Mesodermal cell (in vitro differentiated cells): ENCODE data around the gene FIZ1.

ENCODE experiments used
- H3K27ac ChIP-seq: 2 replicates; pipeline ENCODE4 v1.7.0; 2013; ENCODE audit warnings: mild to moderate bottlenecking, low read depth, low read length, moderate library complexity; ENCODE audit not compliant: severe bottlenecking
- H3K36me3 ChIP-seq: 2 replicates; pipeline ENCODE4 v1.7.1; 2013; ENCODE audit warnings: mild to moderate bottlenecking, low read length, moderate library complexity; ENCODE audit not compliant: control insufficient read depth, insufficient read depth
- H3K4me1 ChIP-seq: one replicate; pipeline ENCODE4 v1.7.1; 2013; ENCODE audit warnings: mild to moderate bottlenecking, low read length; ENCODE audit not compliant: insufficient read depth, control insufficient read depth, poor library complexity, severe bottlenecking
- H3K4me3 ChIP-seq: 2 replicates; pipeline ENCODE4 v1.7.0; 2013; ENCODE audit warnings: low read length, control low read depth, mild to moderate bottlenecking; ENCODE audit not compliant: insufficient read depth, poor library complexity, severe bottlenecking; ENCODE audit errors: extremely low read depth
- H3K9me3 ChIP-seq: 2 replicates; pipeline ENCODE4 v1.7.1; 2013; ENCODE audit warnings: mild to moderate bottlenecking, low read length, moderate library complexity; ENCODE audit not compliant: control insufficient read depth
- WGBS, 2 experiments: methylation state at CpG; one replicate each; pipeline ENCODE4 v1.1.5; 2013; ENCODE audit warnings: missing lambda C conversion rate in 2 of 2; ENCODE audit not compliant: insufficient coverage in 2 of 2; 5-methylcytosine and 5-hydroxymethylcytosine counted together

Gene FIZ1

DNA sequence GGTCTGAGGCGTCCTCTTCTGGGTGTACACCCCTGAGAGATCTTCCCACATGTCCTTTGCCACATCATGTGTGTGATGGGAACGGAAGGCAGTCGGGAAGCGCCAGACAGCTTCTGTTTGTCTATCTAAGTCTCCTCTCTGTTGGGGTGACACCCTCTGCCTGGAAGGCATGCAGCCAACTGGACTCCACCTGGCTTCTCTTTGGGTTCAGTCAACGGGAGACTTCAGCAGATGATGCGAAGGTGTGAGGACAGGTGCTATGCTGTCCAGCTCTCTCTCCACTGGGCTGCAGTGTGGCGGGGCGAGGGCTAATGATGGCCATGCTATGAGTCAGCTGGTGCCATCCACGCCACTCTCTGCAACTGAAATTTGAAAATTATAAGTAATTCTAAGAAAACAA, 39.6 kb downstream of the FIZ1 start:
- 94% methylated on average over 6 to 7 of the region's 9 CpGs for WGBS, 2 experiments

DNA sequence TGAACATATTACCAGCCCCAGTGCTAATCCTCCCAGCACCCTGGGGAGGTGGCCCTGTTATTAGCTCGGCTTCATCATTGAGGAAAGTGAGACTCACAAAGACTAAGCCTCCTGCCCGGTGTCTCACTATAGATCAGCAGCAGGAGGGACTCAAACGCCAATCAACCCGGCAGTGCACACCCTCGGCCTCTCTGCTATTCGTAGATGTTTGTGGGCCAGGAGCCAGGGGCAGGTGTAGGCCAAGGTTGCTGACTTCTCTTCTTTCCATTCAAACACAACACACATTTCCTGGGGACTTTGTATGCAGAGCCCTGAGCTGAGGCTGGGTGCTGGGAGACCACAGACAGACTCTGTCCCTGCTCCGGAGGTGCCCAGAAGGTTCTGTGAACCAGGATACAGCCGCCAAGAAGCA, 44.6 kb downstream of the FIZ1 start:
- Histone ChIP-seq H3K27ac (no peak overlapping the region), H3K36me3 (no peaks in the 10 kb centered on the region), H3K9me3 (no peaks in the 10 kb centered on the region), H3K4me3 (no peak overlapping the region), H3K4me1 (peaks cover 11% of the 10 kb centered on the region)
- 76 to 86% methylated on average over 4 to 8 of the region's 8 CpGs for WGBS, 2 experiments

More for the DNA sequence above, 39.6 kb downstream of the FIZ1 start:
- Histone ChIP-seq H3K4me3 (no peak overlapping the region), H3K4me1 (no peaks in the 10 kb centered on the region), H3K9me3 (peaks cover 5% of the 10 kb centered on the region), H3K36me3 (no peaks in the 10 kb centered on the region), H3K27ac (no peak overlapping the region)

DNA sequence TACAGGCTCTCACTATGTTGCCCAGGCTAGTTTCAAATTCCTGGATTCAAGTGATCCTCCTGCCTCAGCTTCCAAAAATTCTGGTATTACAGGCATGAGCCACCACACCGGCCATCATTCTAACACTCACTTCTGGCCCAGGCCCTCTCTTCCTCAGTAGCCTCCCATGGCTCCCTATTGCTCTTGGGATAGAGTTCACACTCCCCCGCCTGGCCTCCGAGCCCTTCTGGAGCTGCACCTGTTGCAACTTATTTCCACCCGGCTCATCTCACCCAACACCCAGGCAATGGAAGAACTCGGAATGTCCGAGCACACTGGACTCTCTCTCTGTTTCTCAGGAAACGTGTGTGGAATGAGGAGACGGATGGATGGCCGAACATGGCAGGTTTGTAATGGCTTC, 45.0 kb downstream of the FIZ1 start:
- H3K36me3 ChIP-seq = no peaks in the 10 kb centered on the region
- peaks cover 11% of the 10 kb centered on the region for H3K4me1 ChIP-seq
- no peaks in the 10 kb centered on the region for H3K9me3 ChIP-seq
- H3K4me3 ChIP-seq = no peak overlapping the region
- WGBS, 2 experiments = 93 to 97% methylated on average over 3 to 7 of the region's 9 CpGs
- no peak overlapping the region for H3K27ac ChIP-seq

DNA sequence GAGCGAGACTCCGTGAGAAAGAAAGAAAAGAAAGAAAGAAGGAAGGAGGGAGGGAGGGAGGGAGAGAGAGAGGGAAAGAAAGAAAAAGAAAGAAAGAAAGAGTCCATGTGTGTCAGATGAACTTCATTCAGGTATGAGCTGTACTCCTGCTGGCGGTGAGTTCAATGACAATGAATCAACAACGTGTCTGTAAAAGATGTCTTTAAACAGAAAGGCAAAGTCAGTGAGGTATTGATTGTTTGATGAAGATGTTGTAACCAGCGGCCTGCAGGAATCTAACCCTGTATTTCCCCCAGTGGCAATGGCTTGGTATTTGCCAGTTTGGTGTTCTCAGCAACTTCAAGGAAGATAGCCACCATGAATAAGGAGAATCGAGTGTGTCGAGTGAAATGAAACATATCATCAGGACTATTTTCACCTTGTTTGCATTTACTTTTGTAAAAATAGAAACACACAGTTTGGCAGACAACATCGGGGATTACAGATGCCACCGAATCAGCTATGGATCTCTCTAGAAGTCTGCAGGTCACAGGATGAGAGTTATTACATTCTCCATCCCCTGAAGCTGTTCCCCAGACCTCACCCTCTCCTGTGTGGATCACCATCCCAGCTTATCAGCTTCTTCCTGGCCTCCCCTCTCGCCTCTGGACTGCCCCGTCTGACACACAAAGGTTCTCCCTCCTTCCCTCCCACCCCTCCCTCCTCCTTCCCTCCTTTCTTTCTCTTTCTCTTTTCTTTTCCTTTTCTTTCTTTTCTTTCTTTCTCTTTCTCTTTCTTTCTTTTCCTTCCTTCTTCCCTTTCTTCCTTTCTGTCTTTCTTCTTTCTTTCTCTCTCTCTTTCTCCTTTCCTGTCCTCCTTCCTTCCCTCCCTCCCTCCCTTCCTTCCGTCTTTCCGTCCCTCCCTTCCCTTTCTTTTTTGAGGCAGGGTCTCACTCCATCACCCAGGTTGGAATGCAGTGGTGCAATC, 45.8 kb downstream of the FIZ1 start:
- Histone ChIP-seq H3K36me3 (no peaks in the 10 kb centered on the region), H3K9me3 (no peaks in the 10 kb centered on the region), H3K27ac (no peak overlapping the region), H3K4me1 (peaks cover 11% of the 10 kb centered on the region), H3K4me3 (no peak overlapping the region)
- 55 to 58% methylated on average over 10 to 12 of the region's 13 CpGs for WGBS, 2 experiments

DNA sequence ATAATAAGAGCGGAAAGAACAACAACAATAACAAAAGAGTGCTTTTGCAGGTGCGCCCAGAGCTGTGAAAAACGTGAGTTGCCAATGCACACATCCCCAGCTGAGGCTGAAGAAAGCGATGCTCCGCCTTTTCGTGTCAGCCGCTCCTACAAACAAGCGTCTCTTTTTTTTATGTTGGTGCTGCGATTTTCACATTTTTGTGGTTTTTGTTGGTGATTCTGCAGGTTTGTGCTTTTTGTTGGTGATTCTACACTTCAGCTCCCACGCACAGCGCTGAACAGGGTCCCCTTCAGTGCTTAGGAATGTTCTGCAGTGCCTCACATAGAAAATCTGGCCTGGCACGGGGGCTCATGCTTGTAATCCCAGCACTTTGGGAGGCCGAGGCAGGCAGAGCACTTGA, 46.7 kb downstream of the FIZ1 start:
- no peak overlapping the region for H3K27ac ChIP-seq
- WGBS, 2 experiments = 37 to 49% methylated on average over 5 to 8 of the region's 13 CpGs
- peaks cover 11% of the 10 kb centered on the region for H3K4me1 ChIP-seq
- no peaks in the 10 kb centered on the region for H3K9me3 ChIP-seq
- no peaks in the 10 kb centered on the region for H3K36me3 ChIP-seq
- H3K4me3 ChIP-seq = no peak overlapping the region

DNA sequence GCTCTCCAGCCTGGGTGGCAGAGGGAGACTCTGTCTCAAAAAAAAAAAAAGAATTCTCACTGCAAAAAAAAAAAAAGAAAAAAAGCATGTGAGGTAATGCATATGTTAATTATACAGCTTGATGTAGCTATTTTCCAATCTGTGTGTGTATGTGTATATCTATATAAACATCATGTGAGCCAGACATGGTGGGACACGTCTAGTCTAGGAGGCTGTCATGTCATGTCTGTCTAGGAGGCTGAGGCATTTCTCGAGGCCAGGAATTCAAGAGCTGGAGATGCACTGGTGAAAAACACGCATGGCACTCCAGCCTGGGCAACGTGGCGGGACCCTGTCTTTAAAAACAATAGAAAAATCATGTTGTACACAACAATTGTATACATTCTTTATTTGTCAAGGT, 47.1 kb downstream of the FIZ1 start:
- 67 to 83% methylated on average over 2 of the region's 5 CpGs for WGBS, 2 experiments
- Histone ChIP-seq H3K36me3 (no peaks in the 10 kb centered on the region), H3K4me1 (peaks cover 14% of the 10 kb centered on the region), H3K4me3 (no peak overlapping the region), H3K9me3 (no peaks in the 10 kb centered on the region), H3K27ac (no peak overlapping the region)

DNA sequence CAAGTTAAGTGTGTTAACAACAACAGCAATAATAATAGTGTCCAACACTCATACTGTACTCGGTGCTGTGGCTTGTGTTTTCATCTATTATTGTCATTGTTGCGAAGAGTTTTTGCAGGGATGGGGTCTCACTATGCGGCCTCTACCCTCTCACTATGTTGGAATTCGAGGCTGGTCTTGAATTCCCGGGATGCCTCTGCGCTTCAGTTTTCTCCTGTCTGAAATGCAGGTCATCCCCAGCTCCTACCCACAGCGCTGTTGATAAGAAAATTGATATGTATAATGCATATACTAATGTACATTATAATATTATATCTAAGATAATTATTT, 49.0 kb downstream of the FIZ1 start:
- Histone ChIP-seq H3K4me1 (peaks cover 31% of the 10 kb centered on the region), H3K4me3 (peak overlapping the region; percentile 23), H3K27ac (peak overlapping the region; percentile 79), H3K36me3 (no peaks in the 10 kb centered on the region), H3K9me3 (no peaks in the 10 kb centered on the region)
- WGBS, 2 experiments = 6% methylated on average over 3 of the region's 7 CpGs; no CpG with 5 or more reads in 1 of the 2 experiments

DNA sequence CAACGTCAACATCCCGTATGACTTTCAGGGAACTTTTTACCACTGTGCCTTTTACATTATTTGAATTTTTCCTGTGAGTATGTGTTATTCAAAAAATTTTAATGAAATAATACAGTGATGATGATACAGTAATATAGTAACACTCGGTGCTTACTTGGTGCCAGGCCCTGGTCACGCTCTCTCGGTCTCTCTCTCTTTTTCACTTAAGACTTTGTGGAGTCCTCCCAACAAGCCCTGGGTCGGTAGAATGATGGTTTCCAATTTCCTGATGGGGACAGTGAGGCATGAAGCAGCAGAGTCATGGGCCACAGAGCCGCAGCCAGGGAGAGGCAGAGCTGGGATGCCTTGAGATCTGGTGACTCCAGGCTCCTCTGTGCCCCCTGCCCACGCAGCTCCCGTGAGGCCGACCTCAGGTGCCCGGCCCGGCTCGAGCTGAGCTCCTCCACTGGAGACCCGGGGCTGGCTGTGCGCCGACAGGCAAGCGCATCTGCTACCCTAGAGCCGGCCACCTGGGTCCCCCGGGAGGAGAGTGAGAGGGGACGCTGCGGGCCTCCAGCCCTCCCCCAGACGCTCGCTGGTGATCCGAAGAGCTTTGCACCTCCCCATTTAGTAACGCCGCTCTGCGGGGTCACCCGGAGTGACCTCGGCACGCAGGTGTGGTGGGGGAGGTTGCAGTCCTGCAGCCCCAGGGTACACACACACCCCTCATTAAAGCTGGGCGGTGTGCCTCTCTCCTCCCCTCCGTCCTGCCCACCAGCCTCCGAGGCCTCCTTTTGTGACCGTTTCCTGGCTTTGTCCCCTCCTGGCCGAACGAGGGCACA, 49.6 kb downstream of the FIZ1 start:
- Histone ChIP-seq H3K4me1 (peaks cover 32% of the 10 kb centered on the region), H3K4me3 (peak overlapping the region; percentile 23), H3K9me3 (no peaks in the 10 kb centered on the region), H3K36me3 (no peaks in the 10 kb centered on the region), H3K27ac (peak overlapping the region; percentile 79)
- 4 to 14% methylated on average over 16 to 19 of the region's 36 CpGs for WGBS, 2 experiments

DNA sequence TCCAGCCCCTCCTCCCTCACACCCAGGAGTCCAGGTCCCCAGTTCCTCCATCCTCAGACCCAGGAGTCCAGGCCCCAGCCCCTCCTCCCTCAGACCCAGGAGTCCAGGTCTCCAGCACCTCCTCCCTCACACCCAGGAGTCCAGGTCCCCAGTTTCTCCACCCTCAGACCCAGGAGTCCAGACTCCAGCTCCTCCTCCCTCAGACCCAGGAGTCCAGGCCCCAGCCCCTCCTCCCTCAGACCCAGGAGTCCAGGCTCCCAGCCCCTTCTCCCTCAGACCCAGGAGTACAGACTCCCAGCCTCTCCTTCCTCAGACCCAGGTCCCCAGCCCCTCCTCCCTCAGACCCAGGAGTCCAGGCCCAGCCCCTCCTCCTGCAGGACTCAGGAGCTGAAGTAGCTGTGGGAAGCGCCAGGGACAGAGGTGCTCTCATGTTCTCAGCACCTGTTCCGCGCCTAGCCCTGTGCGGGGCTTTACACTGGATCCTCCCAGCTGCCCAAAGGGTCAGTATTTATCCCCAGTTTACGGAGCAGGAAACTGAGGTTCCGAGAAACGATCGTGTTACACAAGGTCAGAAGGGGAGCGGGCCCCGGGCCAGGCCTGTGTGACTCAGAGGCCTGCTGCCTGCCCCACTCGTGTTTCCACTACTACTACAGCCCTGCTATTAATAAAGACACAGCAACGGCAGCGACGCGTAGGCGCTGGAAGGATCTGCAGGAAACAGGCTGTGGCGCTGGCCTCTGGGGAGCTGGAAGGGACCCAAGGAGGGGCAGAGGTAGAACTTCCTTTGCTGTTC, 52.3 kb downstream of the FIZ1 start:
- H3K9me3 ChIP-seq = no peaks in the 10 kb centered on the region
- no peak overlapping the region for H3K4me3 ChIP-seq
- WGBS, 2 experiments = 79 to 88% methylated on average over 7 to 16 of the region's 17 CpGs
- H3K36me3 ChIP-seq = no peaks in the 10 kb centered on the region
- peak overlapping the region; percentile 24 for H3K27ac ChIP-seq
- H3K4me1 ChIP-seq = peaks cover 22% of the 10 kb centered on the region

DNA sequence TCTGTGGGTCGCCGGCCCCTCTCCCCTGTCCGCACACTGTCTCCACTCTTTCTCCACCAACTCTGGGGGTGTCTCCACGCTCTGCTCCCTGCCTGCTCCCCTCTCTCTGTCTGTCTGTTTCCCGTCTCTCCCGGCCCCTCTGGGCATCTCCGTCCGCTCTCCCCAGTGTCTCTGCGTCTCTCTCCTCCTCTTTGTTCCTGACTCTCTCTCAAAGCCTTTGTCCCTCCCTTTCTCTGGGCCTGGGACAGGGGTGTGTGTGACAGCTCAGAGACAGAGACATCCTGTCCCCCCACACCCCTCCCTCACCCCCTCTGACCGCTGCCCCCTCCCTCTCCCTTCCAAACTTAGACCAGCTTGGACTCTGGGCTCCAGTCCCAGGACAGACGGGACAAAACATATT, 53.3 kb downstream of the FIZ1 start:
- Histone ChIP-seq H3K9me3 (no peaks in the 10 kb centered on the region), H3K36me3 (no peaks in the 10 kb centered on the region), H3K4me3 (no peak overlapping the region), H3K4me1 (peaks cover 22% of the 10 kb centered on the region), H3K27ac (no peak overlapping the region)
- 72 to 76% methylated on average over 6 to 7 of the region's 11 CpGs for WGBS, 2 experiments
